ENCODE data around the gene IFT88.

DNA sequence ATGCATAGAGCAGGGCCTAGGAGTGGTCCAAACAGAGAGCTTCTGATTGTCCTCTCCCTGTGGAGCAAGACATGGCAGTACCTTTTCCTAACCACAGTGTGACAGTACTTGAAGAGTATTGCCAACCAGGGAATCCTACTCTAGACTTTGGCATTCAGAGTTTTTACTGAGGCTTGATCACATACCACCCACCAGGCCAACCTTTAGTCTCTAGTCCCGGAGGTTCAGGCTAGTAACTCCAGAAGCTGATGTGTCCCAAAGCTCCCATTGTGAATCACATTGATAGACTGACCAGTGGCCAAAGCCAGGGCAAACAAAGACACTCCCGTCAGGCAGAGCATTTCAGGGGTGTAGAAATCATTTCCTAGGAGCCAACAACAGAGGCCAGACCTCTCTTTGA is 18.4 kb downstream of the IFT88 start:
- TF ChIP-seq, protein P1, sequence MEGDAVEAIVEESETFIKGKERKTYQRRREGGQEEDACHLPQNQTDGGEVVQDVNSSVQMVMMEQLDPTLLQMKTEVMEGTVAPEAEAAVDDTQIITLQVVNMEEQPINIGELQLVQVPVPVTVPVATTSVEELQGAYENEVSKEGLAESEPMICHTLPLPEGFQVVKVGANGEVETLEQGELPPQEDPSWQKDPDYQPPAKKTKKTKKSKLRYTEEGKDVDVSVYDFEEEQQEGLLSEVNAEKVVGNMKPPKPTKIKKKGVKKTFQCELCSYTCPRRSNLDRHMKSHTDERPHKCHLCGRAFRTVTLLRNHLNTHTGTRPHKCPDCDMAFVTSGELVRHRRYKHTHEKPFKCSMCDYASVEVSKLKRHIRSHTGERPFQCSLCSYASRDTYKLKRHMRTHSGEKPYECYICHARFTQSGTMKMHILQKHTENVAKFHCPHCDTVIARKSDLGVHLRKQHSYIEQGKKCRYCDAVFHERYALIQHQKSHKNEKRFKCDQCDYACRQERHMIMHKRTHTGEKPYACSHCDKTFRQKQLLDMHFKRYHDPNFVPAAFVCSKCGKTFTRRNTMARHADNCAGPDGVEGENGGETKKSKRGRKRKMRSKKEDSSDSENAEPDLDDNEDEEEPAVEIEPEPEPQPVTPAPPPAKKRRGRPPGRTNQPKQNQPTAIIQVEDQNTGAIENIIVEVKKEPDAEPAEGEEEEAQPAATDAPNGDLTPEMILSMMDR (conservative IDR thresholded peaks at IDR 0.05 in 1 of 2, IDR thresholded peaks at IDR 0.05 in 1 of 2; ENCODE audit: low read depth in 1 of 2, low read length in 2 of 2): no peak
- no peak for TF ChIP-seq EZH2 (IDR thresholded peaks at IDR 0.05; ENCODE audit: low read length, missing control alignments)

Measured in fibroblast of lung (primary cell).